ENCODE measurements around the gene DAB2IP.

- no peak for TF ChIP-seq EZH2 (IDR thresholded peaks at IDR 0.05; ENCODE audit: borderline replicate concordance, low read length)
- TF ChIP-seq CTCF (IDR thresholded peaks at IDR 0.05; ENCODE audit: low read length) = no peak
These were observed 65.9 kb downstream of the DAB2IP start for GRCh38 chr9:121717141-121717991.

Data from OCI-LY1 (cell line).